AG04449 (cell line): ENCODE results near the gene TMEM150A.
"Not testable (repeated sequence)": the region's sequence is repeated elsewhere in the genome, so short reads cannot be mapped to it uniquely, and the experiment has no call there.

ENCODE experiments used
- CTCF ChIA-PET: fragments of 350-600 bp; formaldehyde crosslinking; extraction: SDS; loops from one replicate; lab custom pipeline; 2021; ENCODE audit warnings: antibody characterized with exemption; lab: Yijun Ruan, JAX
- POLR2A ChIA-PET: fragments of 400-600, 350-600 bp; formaldehyde crosslinking; extraction: SDS; loops from one replicate; lab custom pipeline; 2020; ENCODE audit warnings: antibody characterized with exemption, inconsistent platforms; lab: Yijun Ruan, JAX
- DNase-seq: peaks from one replicate; pipeline ENCODE4 v3.0.0-alpha.2; 2010; ENCODE audit warnings: low read depth, low spot score
- H3K4me3 ChIP-seq: 2 replicates; pipeline ENCODE4 v1.5.1; 2011; ENCODE audit warnings: low read depth, mild to moderate bottlenecking, control low read depth, low read length
- TF ChIP-seq, protein P1 (sequence below): IDR thresholded peaks from one replicate; pipeline ENCODE4 v1.5.1; 2011; ENCODE audit warnings: mild to moderate bottlenecking, moderate library complexity, low read length, control low read depth, inconsistent platforms; ENCODE audit not compliant: insufficient read depth; ENCODE audit errors: missing control alignments

Gene TMEM150A

DNA sequence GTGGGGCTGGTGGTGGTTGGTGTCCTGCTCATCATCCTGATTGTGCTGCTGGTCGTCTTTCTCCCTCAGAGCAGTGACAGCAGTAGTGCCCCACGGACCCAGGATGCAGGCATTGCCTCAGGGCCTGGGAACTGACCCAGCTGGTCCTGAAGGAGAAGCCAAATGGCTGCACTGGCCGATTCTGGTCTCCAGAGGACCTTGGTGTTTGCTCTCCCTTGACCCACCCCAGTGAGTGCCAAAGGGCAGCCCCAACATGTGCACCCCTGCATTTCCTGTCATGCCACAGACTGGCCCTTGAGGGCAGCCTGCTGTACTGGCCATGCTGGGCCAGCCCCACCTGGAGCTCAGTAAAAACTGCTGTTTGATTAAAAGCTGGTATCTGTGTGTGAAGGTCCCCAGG lies 9.5 kb downstream of the TMEM150A start:
- ChIA-PET CTCF (no interaction called here), POLR2A (no interaction called here)
- no peak overlapping the region for H3K4me3 ChIP-seq
- no peak for DNase-seq
- TF ChIP-seq, protein P1, sequence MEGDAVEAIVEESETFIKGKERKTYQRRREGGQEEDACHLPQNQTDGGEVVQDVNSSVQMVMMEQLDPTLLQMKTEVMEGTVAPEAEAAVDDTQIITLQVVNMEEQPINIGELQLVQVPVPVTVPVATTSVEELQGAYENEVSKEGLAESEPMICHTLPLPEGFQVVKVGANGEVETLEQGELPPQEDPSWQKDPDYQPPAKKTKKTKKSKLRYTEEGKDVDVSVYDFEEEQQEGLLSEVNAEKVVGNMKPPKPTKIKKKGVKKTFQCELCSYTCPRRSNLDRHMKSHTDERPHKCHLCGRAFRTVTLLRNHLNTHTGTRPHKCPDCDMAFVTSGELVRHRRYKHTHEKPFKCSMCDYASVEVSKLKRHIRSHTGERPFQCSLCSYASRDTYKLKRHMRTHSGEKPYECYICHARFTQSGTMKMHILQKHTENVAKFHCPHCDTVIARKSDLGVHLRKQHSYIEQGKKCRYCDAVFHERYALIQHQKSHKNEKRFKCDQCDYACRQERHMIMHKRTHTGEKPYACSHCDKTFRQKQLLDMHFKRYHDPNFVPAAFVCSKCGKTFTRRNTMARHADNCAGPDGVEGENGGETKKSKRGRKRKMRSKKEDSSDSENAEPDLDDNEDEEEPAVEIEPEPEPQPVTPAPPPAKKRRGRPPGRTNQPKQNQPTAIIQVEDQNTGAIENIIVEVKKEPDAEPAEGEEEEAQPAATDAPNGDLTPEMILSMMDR, result no peak

DNA sequence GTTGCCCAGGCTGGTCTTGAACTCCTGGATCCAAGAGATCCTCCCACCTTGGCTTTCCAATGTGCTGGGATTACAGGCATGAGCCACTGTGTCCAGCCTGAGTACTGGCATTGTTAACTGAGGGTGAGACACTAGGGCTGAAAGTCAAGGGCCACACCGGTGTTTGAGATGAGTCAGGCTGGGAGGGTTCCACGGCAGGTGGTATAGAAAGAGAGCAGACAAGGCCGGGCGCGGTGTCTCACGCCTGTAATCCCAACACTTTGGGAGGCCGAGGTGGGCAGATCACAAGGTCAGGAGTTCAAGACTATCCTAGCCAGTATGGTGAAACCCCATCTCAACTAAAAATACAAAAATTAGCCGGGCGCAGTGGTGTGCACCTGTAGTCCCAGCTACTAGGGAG lies 10.2 kb downstream of the TMEM150A start:
- POLR2A ChIA-PET, DNase-seq, H3K4me3 ChIP-seq: not testable (repeated sequence)
- CTCF ChIA-PET, result interaction anchor here (1.9 kb wide), 1 partner anchor 40 kb away, joined by 8 read pairs; no protein-coding TSS in a partner anchor

DNA sequence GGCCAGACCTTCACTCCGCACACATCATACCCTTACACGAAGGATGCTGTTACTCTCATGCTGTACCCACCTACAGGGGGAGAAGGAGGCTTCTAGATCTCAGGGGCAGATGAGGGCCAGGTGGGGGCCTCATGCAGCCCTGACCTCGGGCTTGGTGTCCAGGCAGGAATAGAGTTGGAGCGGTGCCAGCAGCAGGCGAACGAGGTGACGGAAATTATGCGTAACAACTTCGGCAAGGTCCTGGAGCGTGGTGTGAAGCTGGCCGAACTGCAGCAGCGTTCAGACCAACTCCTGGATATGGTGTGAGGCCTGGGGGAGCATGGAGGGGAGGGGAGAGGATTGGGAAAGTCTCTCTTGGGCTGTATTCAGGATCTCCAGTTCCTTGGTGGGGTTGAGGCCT lies 10.9 kb downstream of the TMEM150A start:
- no peak overlapping the region for H3K4me3 ChIP-seq
- ChIA-PET CTCF (interaction anchor here (1.2 to 1.9 kb wide), 3 partner anchors 33 to 171 kb away, joined by 3 to 8 read pairs (median 5); no protein-coding TSS in a partner anchor), POLR2A (interaction anchor here (0.8 to 3.2 kb wide), 3 partner anchors 10 to 20 kb away, joined by 3 to 15 read pairs (median 7); partner anchors contain the start of genes C2orf68 and TMEM150A)
- DNase-seq, result no peak
- TF ChIP-seq, protein P1, result no peak

DNA sequence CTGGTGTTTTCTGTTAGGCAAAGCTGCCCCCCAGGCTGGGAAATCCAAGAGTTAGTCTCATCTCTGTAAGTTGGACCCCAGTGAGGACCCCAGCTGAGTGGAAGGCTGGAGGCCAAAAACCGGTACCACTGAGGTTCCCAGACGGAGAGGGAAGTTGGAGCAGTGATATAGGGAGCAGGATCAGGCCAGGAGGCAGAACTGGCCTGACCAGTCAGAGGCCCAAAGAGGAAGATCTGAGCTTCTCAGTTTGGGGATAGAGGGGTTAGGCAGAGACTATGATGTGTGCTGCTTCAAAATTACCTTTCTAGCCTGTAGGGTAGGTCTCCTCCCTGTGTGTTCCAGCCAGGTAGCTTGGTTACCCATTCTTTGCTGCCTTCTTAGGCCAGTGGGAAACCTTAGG lies 11.5 kb downstream of the TMEM150A start:
- POLR2A ChIA-PET, result interaction anchor here (0.5 to 3.2 kb wide), 7 partner anchors 10 to 263 kb away, joined by 3 to 15 read pairs (median 6); partner anchors contain the start of genes C2orf68, GGCX, MAT2A and TGOLN2
- TF ChIP-seq, protein P1, result no peak
- CTCF ChIA-PET, result interaction anchor here (0.9 to 1.9 kb wide), 4 partner anchors 14 to 170 kb away, joined by 3 to 8 read pairs (median 4); partner anchors contain the start of gene VAMP8

DNA sequence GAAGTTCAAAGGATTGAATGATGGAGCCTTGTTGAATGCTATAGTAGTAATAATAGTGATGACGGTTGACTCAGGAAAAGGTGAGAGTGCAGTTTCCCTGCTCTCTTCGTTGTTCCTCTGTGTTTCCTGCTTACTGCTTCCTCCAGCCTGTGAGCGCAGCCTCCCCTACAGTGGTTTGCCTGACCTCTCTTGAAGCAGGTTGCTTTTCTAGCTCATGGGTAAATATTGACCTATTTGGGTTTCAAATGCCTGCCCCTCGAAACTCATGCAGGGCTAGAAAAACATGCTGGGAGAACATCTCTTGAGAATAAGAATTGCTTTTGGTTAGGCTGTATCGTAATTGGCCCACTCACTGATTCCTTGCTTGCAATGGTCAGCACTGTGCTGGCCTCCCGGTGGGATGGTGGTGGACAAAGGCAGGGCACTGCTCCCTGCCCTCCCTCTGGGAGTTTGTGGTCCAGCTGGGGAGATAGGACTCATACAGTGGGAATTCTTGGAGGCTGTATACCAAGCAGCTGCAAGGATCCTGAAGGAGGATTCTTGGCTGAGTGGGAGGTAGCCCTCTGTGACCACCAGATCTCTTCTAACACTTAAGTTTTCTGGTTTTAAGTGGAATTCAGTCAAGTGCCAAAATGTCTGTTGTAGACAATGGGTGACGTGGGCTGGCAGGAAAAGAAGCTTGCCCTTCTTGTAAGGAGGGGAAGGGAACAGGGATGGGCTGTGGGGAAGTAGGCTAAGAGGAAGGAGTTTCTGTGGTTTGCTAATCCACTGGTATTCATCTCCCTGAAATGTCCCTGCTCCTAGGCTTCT lies 12.3 kb downstream of the TMEM150A start:
- TF ChIP-seq, protein P1, result no peak
- POLR2A ChIA-PET, result interaction anchor here (0.5 to 3.2 kb wide), 6 partner anchors 11 to 262 kb away, joined by 3 to 15 read pairs (median 6); partner anchors contain the start of genes GGCX, MAT2A, TGOLN2 and TMEM150A
- no peak overlapping the region for H3K4me3 ChIP-seq
- DNase-seq, result peak; percentile 79
- CTCF ChIA-PET, result interaction anchor here (0.9 to 1.9 kb wide), 4 partner anchors 13 to 170 kb away, joined by 3 to 8 read pairs (median 4); partner anchors contain the start of gene VAMP8

More for the DNA sequence above, 11.5 kb downstream of the TMEM150A start:
- H3K4me3 ChIP-seq, result no peak overlapping the region
- DNase-seq, result no peak

DNA sequence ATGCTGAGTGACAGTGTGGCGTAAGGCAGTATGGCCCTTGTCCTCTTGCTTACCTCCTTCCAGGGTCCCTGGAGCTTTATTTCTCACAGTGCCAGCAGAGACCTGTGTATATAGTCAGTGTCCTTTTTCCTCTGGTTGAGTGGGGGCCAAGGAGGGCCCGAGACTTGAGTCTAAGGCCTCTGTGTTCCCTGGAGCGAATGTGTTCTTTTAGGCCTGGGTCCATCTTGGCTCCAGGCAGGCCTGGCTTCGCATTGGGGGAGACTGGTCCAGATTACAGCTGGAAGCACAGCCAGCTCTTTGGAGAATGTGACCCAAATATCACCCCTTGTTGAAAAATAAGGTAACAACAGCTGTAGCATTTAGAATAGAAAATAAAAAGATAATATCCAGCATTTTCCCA lies 13.3 kb downstream of the TMEM150A start:
- no peak for DNase-seq
- H3K4me3 ChIP-seq, result no peak overlapping the region
- ChIA-PET POLR2A (interaction anchor here (1.1 to 3.2 kb wide), 2 partner anchors 12 to 28 kb away, joined by 3 to 15 read pairs; partner anchors contain the start of genes GGCX and TMEM150A), CTCF (interaction anchor here (1.4 kb wide), 1 partner anchor 38 kb away, joined by 3 read pairs; no protein-coding TSS in a partner anchor)
- TF ChIP-seq, protein P1, result no peak
